ENCODE data around the gene PSME3.

GRCh38 chr17:42817866-42818265 is 15.3 kb upstream of the PSME3 start:
- TF ChIP-seq CTCF (conservative IDR thresholded peaks at IDR 0.05 in 1 of 2, IDR thresholded peaks at IDR 0.05 in 1 of 2; ENCODE audit: extremely low read depth in 1 of 2, insufficient read depth in 1 of 2, low read depth in 1 of 2, low read length in 2 of 2) (no peak), EZH2 (IDR thresholded peaks at IDR 0.05; ENCODE audit: borderline replicate concordance, low read length) (no peak)

All from mammary epithelial cell (primary cell).